ENCODE measurements around the gene RASAL2. TPM values are rescaled to one million over a fixed set of nuclear protein-coding genes. Genes with fewer than 3 reads are reported as not detected.
A peak's percentile ranks its signal among the peaks of the same experiment; 100 is the strongest.

Gene RASAL2
- total RNA-seq, 1 donor from 2014 or later = 12.4 TPM

GRCh38 chr1:178145605-178146004 lies 51.7 kb downstream of the RASAL2 start:
- DNase-seq (ENCODE audit: low read depth) (no peak), FAIRE-seq (no peak)
- Histone ChIP-seq H3K4me3 (ENCODE audit: low read depth, low read length) (no peak overlapping the region), H3K36me3 (ENCODE audit: control insufficient read depth, insufficient read depth, low read length) (no peaks in the 10 kb centered on the region), H3K27me3 (ENCODE audit: control insufficient read depth, insufficient read depth, low read length) (no peaks in the 10 kb centered on the region)
- TF ChIP-seq CTCF (IDR thresholded peaks at IDR 0.05; ENCODE audit: insufficient read depth, low read length, severe bottlenecking) = no peak

- Histone ChIP-seq H3K36me3 (ENCODE audit: control insufficient read depth, insufficient read depth, low read length) (no peaks in the 10 kb centered on the region), H3K27me3 (ENCODE audit: control insufficient read depth, insufficient read depth, low read length) (no peaks in the 10 kb centered on the region), H3K4me3 (ENCODE audit: low read depth, low read length) (no peak overlapping the region)
- no peak for DNase-seq (ENCODE audit: low read depth)
- FAIRE-seq = no peak
- no peak for TF ChIP-seq CTCF (IDR thresholded peaks at IDR 0.05; ENCODE audit: insufficient read depth, low read length, severe bottlenecking)
Measured at GRCh38 chr1:178146436-178146835, 52.5 kb downstream of the RASAL2 start.

- Histone ChIP-seq H3K4me3 (ENCODE audit: low read depth, low read length) (no peak overlapping the region), H3K27me3 (ENCODE audit: control insufficient read depth, insufficient read depth, low read length) (no peaks in the 10 kb centered on the region), H3K36me3 (ENCODE audit: control insufficient read depth, insufficient read depth, low read length) (no peaks in the 10 kb centered on the region)
- no peak for TF ChIP-seq CTCF (IDR thresholded peaks at IDR 0.05; ENCODE audit: insufficient read depth, low read length, severe bottlenecking)
- FAIRE-seq (no peak), DNase-seq (ENCODE audit: low read depth) (no peak)
Measured at GRCh38 chr1:178150610-178151009, 56.7 kb downstream of the RASAL2 start.

GRCh38 chr1:178151831-178152230 lies 57.9 kb downstream of the RASAL2 start:
- TF ChIP-seq CTCF (IDR thresholded peaks at IDR 0.05; ENCODE audit: insufficient read depth, low read length, severe bottlenecking) = no peak
- DNase-seq (ENCODE audit: low read depth) (peak; percentile 73), FAIRE-seq (no peak)
- no peaks in the 10 kb centered on the region for H3K36me3 ChIP-seq (ENCODE audit: control insufficient read depth, insufficient read depth, low read length)
- no peak overlapping the region for H3K4me3 ChIP-seq (ENCODE audit: low read depth, low read length)
- H3K27me3 ChIP-seq (ENCODE audit: control insufficient read depth, insufficient read depth, low read length) = no peaks in the 10 kb centered on the region

- Histone ChIP-seq H3K4me3 (ENCODE audit: low read depth, low read length) (no peak overlapping the region), H3K27me3 (ENCODE audit: control insufficient read depth, insufficient read depth, low read length) (no peaks in the 10 kb centered on the region), H3K36me3 (ENCODE audit: control insufficient read depth, insufficient read depth, low read length) (no peaks in the 10 kb centered on the region)
- no peak for DNase-seq (ENCODE audit: low read depth)
- no peak for TF ChIP-seq CTCF (IDR thresholded peaks at IDR 0.05; ENCODE audit: insufficient read depth, low read length, severe bottlenecking)
- no peak for FAIRE-seq
Measured at GRCh38 chr1:178155481-178156255, 61.8 kb downstream of the RASAL2 start.
